ENCODE data around the gene PDE9A. TPM values are rescaled to one million over a fixed set of nuclear protein-coding genes. Genes with fewer than 3 reads are reported as not detected.
"Not testable (repeated sequence)": the region's sequence is repeated elsewhere in the genome, so short reads cannot be mapped to it uniquely, and the experiment has no call there.

Gene PDE9A
- total RNA-seq, 4 donors from 2014 or later: 26.7 to 30.6 (median 28.7) TPM

GRCh38 chr21:42623694-42624093, 29.7 kb upstream of the PDE9A start:
- peaks cover 0 to 10% (median 0%) of the 10 kb centered on the region in 4 donors for H3K4me1 ChIP-seq
- no peak for TF ChIP-seq CTCF (IDR thresholded peaks at IDR 0.05)
- TF ChIP-seq POLR2A (IDR thresholded peaks at IDR 0.05): no peak
- no peak for TF ChIP-seq EP300 (IDR thresholded peaks at IDR 0.05)
- peak overlapping the region in 1 of 4 donors; percentile 82 for H3K27ac ChIP-seq
- no peaks in the 10 kb centered on the region for H3K36me3 ChIP-seq
- peaks cover 0 to 15% of the 10 kb centered on the region in 2 donors for H3K27me3 ChIP-seq
- DNase-seq (ENCODE audit: low spot score in 2 of 2): no peak
- WGBS, 2 donors: 80 to 94% methylated on average over 7 of the region's 7 CpGs
- H3K9me3 ChIP-seq: no peaks in the 10 kb centered on the region
- no peak overlapping the region for H3K4me3 ChIP-seq

- Histone ChIP-seq H3K27me3 (peaks cover 0 to 10% of the 10 kb centered on the region in 2 donors), H3K9me3 (no peaks in the 10 kb centered on the region), H3K36me3 (no peaks in the 10 kb centered on the region), H3K4me3 (no peak overlapping the region), H3K4me1 (peaks cover 0 to 10% (median 0%) of the 10 kb centered on the region in 4 donors), H3K27ac (peak overlapping the region in 1 of 4 donors; percentile 82)
- TF ChIP-seq CTCF (IDR thresholded peaks at IDR 0.05) (no peak), EP300 (IDR thresholded peaks at IDR 0.05) (no peak), POLR2A (IDR thresholded peaks at IDR 0.05) (no peak)
- 63% methylated on average over 10 to 13 of the region's 13 CpGs for WGBS, 2 donors
- no peak for DNase-seq (ENCODE audit: low spot score in 2 of 2)
Measured at GRCh38 chr21:42624095-42624790, 29.2 kb upstream of the PDE9A start.

- H3K4me1 ChIP-seq: peaks cover 0 to 10% (median 0%) of the 10 kb centered on the region in 4 donors
- H3K27ac ChIP-seq: no peak overlapping the region
- H3K4me3 ChIP-seq: no peak overlapping the region
- H3K9me3 ChIP-seq: no peaks in the 10 kb centered on the region
- DNase-seq (ENCODE audit: low spot score in 2 of 2): no peak
- peaks cover 0 to 3% of the 10 kb centered on the region in 2 donors for H3K27me3 ChIP-seq
- TF ChIP-seq POLR2A (IDR thresholded peaks at IDR 0.05) (no peak), CTCF (IDR thresholded peaks at IDR 0.05) (no peak), EP300 (IDR thresholded peaks at IDR 0.05) (no peak)
- H3K36me3 ChIP-seq: no peaks in the 10 kb centered on the region
- WGBS, 2 donors: 77 to 86% methylated on average over 6 of the region's 6 CpGs
Measured at GRCh38 chr21:42624936-42625335, 28.5 kb upstream of the PDE9A start.

GRCh38 chr21:42626171-42626570, 27.2 kb upstream of the PDE9A start:
- no peak overlapping the region for H3K4me3 ChIP-seq
- no peak for TF ChIP-seq CTCF (IDR thresholded peaks at IDR 0.05)
- no peak for TF ChIP-seq POLR2A (IDR thresholded peaks at IDR 0.05)
- TF ChIP-seq EP300 (IDR thresholded peaks at IDR 0.05): no peak
- 90 to 92% methylated on average over 14 of the region's 14 CpGs for WGBS, 2 donors
- no peaks in the 10 kb centered on the region for H3K36me3 ChIP-seq
- no peaks in the 10 kb centered on the region for H3K27me3 ChIP-seq
- peaks cover 0 to 5% (median 0%) of the 10 kb centered on the region in 4 donors for H3K4me1 ChIP-seq
- H3K27ac ChIP-seq: no peak overlapping the region
- no peak for DNase-seq (ENCODE audit: low spot score in 2 of 2)
- H3K9me3 ChIP-seq: no peaks in the 10 kb centered on the region

GRCh38 chr21:42627527-42628289, 25.7 kb upstream of the PDE9A start:
- H3K27ac ChIP-seq: no peak overlapping the region
- no peak overlapping the region for H3K4me3 ChIP-seq
- H3K36me3 ChIP-seq: no peaks in the 10 kb centered on the region
- H3K27me3 ChIP-seq: no peaks in the 10 kb centered on the region
- H3K4me1 ChIP-seq: no peaks in the 10 kb centered on the region
- no peaks in the 10 kb centered on the region for H3K9me3 ChIP-seq
- DNase-seq (ENCODE audit: low spot score in 2 of 2): no peak
- 86 to 90% methylated on average over 15 of the region's 15 CpGs for WGBS, 2 donors
- TF ChIP-seq CTCF (IDR thresholded peaks at IDR 0.05) (no peak), POLR2A (IDR thresholded peaks at IDR 0.05) (no peak), EP300 (IDR thresholded peaks at IDR 0.05) (no peak)

GRCh38 chr21:42628466-42629061, 24.9 kb upstream of the PDE9A start:
- DNase-seq (ENCODE audit: low spot score in 2 of 2); H3K4me1 ChIP-seq; H3K9me3 ChIP-seq; H3K27ac ChIP-seq; H3K27me3 ChIP-seq; H3K4me3 ChIP-seq; H3K36me3 ChIP-seq: not testable (repeated sequence)
- 89 to 95% methylated on average over 2 of the region's 2 CpGs for WGBS, 2 donors
